ENCODE results near the gene FTSJ1. TPM values are rescaled to one million over a fixed set of nuclear protein-coding genes. Genes with fewer than 3 reads are reported as not detected.

FTSJ1 gene
- polyA plus RNA-seq, 3 donors, result 36.6 to 44.3 (median 40.4) TPM

GRCh38 chrX:48496660-48497059, 20.7 kb downstream of the FTSJ1 start:
- WGBS (ENCODE audit: insufficient coverage), result 96% methylated on average over 3 of the region's 4 CpGs
- intact Hi-C loops (cut with micrococcal nuclease), result no loop called here
- Mint-ChIP-seq H3K9me3 (peaks cover 0 to 3% (median 0%) of the 10 kb centered on the region in 7 donors), H3K4me1 (peaks cover 11% of the 10 kb centered on the region), H3K36me3 (no peaks in the 10 kb centered on the region), H3K27ac (no peak overlapping the region), H3K4me3 (no peak overlapping the region), H3K27me3 (ENCODE audit: low read depth in 3 of 3) (peaks cover 2 to 12% (median 3%) of the 10 kb centered on the region in 3 donors)
- Histone ChIP-seq H3K4me2 (replicated peaks; ENCODE audit: extremely low read depth, low read length, poor library complexity, severe bottlenecking) (no peak overlapping the region), H3K27me3 (ENCODE audit: control insufficient read depth in 2 of 2, insufficient read depth in 2 of 2, low read length in 2 of 2) (no peaks in the 10 kb centered on the region), H3K36me3 (replicated peaks in 1 of 2; ENCODE audit: control insufficient read depth in 1 of 2, insufficient read depth in 2 of 2, low read length in 2 of 2) (no peaks in the 10 kb centered on the region), H3K27ac (ENCODE audit: low read depth in 1 of 2, low read length in 2 of 2) (no peak overlapping the region), H2AFZ (ENCODE audit: insufficient read depth, low read depth, low read length, poor library complexity, severe bottlenecking) (no peak overlapping the region), H3K79me2 (ENCODE audit: insufficient read depth, low read length) (no peaks in the 10 kb centered on the region), H3K4me1 (ENCODE audit: control insufficient read depth in 1 of 2, insufficient read depth in 2 of 2, low read length in 2 of 2) (peaks cover 8 to 12% of the 10 kb centered on the region in 2 donors), H3K9me3 (replicated peaks in 1 of 2; ENCODE audit: control insufficient read depth in 1 of 2, insufficient read depth in 1 of 2, low read length in 2 of 2) (no peaks in the 10 kb centered on the region), H3K9ac (ENCODE audit: insufficient read depth, low read length, poor library complexity, severe bottlenecking) (no peak overlapping the region), H4K20me1 (ENCODE audit: insufficient read depth, low read length) (no peaks in the 10 kb centered on the region), H3K4me3 (replicated peaks in 1 of 3; ENCODE audit: low read depth in 2 of 3, low read length in 3 of 3) (no peak overlapping the region)
- TF ChIP-seq CTCF (IDR thresholded peaks at IDR 0.05), result no peak
- DNase-seq, result no peak

GRCh38 chrX:48497871-48498270, 21.9 kb downstream of the FTSJ1 start:
- Histone ChIP-seq H4K20me1 (ENCODE audit: insufficient read depth, low read length) (no peaks in the 10 kb centered on the region), H3K79me2 (ENCODE audit: insufficient read depth, low read length) (no peaks in the 10 kb centered on the region), H3K36me3 (replicated peaks in 1 of 2; ENCODE audit: control insufficient read depth in 1 of 2, insufficient read depth in 2 of 2, low read length in 2 of 2) (no peaks in the 10 kb centered on the region), H3K9me3 (replicated peaks in 1 of 2; ENCODE audit: control insufficient read depth in 1 of 2, insufficient read depth in 1 of 2, low read length in 2 of 2) (no peaks in the 10 kb centered on the region), H3K27me3 (ENCODE audit: control insufficient read depth in 2 of 2, insufficient read depth in 2 of 2, low read length in 2 of 2) (no peaks in the 10 kb centered on the region), H3K9ac (ENCODE audit: insufficient read depth, low read length, poor library complexity, severe bottlenecking) (no peak overlapping the region), H3K27ac (ENCODE audit: low read depth in 1 of 2, low read length in 2 of 2) (no peak overlapping the region), H3K4me3 (replicated peaks in 1 of 3; ENCODE audit: low read depth in 2 of 3, low read length in 3 of 3) (no peak overlapping the region), H3K4me2 (replicated peaks; ENCODE audit: extremely low read depth, low read length, poor library complexity, severe bottlenecking) (no peak overlapping the region), H2AFZ (ENCODE audit: insufficient read depth, low read depth, low read length, poor library complexity, severe bottlenecking) (no peak overlapping the region), H3K4me1 (ENCODE audit: control insufficient read depth in 1 of 2, insufficient read depth in 2 of 2, low read length in 2 of 2) (no peaks in the 10 kb centered on the region)
- TF ChIP-seq CTCF (IDR thresholded peaks at IDR 0.05), result no peak
- Mint-ChIP-seq H3K4me1 (peaks cover 3% of the 10 kb centered on the region), H3K36me3 (no peaks in the 10 kb centered on the region), H3K27ac (no peak overlapping the region), H3K9me3 (peaks cover 0 to 3% (median 0%) of the 10 kb centered on the region in 7 donors), H3K27me3 (ENCODE audit: low read depth in 3 of 3) (peaks cover 2 to 12% (median 3%) of the 10 kb centered on the region in 3 donors), H3K4me3 (no peak overlapping the region)
- WGBS (ENCODE audit: insufficient coverage), result no CpG with 5 or more reads among the region's 5 CpGs
- intact Hi-C loops (cut with micrococcal nuclease), result no loop called here
- DNase-seq, result no peak

All from CD14-positive monocyte (primary cell).